ENCODE measurements around the gene NUP98.

Gene NUP98

DNA sequence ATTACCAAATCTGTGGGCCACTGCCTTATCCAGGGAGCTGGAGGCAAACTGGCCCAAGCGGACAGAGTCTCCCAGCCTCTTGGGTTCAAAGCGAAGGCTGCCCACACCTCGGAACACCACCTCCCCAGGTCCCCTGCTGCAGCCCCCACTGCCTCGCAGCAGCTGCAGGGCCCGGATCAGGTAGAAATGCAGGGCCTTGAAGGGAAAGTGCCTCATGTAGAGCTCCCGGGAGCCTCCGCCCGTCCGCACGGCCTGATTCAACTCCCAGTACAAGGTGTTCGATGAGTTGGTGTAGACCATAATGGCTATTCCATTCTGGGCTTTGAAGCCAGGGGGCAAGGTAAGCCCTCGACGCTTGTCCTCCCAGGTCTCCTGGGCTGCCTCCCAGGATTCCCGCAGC is 157.5 kb downstream of the NUP98 start:
- peaks cover 7% of the 10 kb centered on the region for H3K9me3 ChIP-seq (ENCODE audit: control insufficient read depth, low read length)
- WGBS, 2 experiments (ENCODE audit: insufficient coverage in 2 of 2) = 96 to 98% methylated on average over 10 to 12 of the region's 14 CpGs
- H3K4me3 ChIP-seq (ENCODE audit: extremely low read depth, insufficient read depth, low read length, poor library complexity, severe bottlenecking) = no peak overlapping the region

DNA sequence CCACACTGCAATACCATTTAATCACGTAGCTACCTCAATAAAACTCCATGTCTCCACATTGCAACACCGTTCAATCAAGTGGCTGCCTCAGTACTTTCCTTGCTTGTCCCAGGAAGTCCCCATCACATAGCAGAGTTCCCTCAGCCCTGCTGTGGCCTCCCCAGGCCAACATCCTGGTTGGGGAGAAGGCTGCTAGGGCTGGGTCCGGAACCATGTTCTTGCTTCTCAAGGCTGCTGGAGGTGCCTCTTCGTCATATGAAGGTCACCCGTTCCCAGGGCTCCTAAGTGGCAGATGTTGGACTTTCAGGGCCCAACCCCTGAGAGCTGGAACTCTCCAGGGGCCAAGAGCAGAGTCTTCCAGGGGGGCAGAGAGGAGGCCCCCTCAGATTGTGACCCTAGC is 158.8 kb downstream of the NUP98 start:
- no peaks in the 10 kb centered on the region for H3K4me1 ChIP-seq (ENCODE audit: control insufficient read depth, insufficient read depth, low read length, poor library complexity, severe bottlenecking)
- H3K4me3 ChIP-seq (ENCODE audit: extremely low read depth, insufficient read depth, low read length, poor library complexity, severe bottlenecking) = no peak overlapping the region
- H3K27ac ChIP-seq (ENCODE audit: low read depth, low read length, severe bottlenecking) = no peak overlapping the region
- H3K9me3 ChIP-seq (ENCODE audit: control insufficient read depth, low read length) = no peaks in the 10 kb centered on the region
- WGBS, 2 experiments (ENCODE audit: insufficient coverage in 2 of 2) = 83 to 94% methylated on average over 5 of the region's 5 CpGs
- no peaks in the 10 kb centered on the region for H3K36me3 ChIP-seq (ENCODE audit: control insufficient read depth, insufficient read depth, low read length)

More for the DNA sequence above, 157.5 kb downstream of the NUP98 start:
- Histone ChIP-seq H3K4me1 (ENCODE audit: control insufficient read depth, insufficient read depth, low read length, poor library complexity, severe bottlenecking) (no peaks in the 10 kb centered on the region), H3K27ac (ENCODE audit: low read depth, low read length, severe bottlenecking) (no peak overlapping the region), H3K36me3 (ENCODE audit: control insufficient read depth, insufficient read depth, low read length) (no peaks in the 10 kb centered on the region)

DNA sequence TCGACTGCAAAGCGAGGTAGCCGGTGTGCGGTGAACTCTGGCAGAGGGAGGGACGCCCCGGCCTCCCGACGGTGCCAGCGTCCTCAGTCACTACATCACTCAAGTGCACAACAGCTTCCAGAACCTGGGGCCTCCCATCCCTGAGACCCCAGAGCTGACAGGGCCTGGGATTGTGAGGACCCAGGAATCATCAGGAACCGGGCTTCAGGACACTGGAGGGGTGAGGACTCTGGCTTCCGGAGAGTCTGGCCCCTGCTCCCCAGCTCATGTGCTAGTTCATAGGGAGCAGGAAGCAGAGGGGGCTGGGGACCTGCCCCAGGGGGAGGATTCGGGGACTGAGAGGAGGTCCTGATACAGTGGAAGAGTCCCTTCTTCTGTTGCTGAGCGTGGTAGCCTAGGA is 160.2 kb downstream of the NUP98 start:
- Histone ChIP-seq H3K27ac (ENCODE audit: low read depth, low read length, severe bottlenecking) (no peak overlapping the region), H3K9me3 (ENCODE audit: control insufficient read depth, low read length) (no peaks in the 10 kb centered on the region), H3K36me3 (ENCODE audit: control insufficient read depth, insufficient read depth, low read length) (no peaks in the 10 kb centered on the region), H3K4me1 (ENCODE audit: control insufficient read depth, insufficient read depth, low read length, poor library complexity, severe bottlenecking) (no peaks in the 10 kb centered on the region), H3K4me3 (ENCODE audit: extremely low read depth, insufficient read depth, low read length, poor library complexity, severe bottlenecking) (no peak overlapping the region)
- 83 to 89% methylated on average over 10 to 12 of the region's 13 CpGs for WGBS, 2 experiments (ENCODE audit: insufficient coverage in 2 of 2)

DNA sequence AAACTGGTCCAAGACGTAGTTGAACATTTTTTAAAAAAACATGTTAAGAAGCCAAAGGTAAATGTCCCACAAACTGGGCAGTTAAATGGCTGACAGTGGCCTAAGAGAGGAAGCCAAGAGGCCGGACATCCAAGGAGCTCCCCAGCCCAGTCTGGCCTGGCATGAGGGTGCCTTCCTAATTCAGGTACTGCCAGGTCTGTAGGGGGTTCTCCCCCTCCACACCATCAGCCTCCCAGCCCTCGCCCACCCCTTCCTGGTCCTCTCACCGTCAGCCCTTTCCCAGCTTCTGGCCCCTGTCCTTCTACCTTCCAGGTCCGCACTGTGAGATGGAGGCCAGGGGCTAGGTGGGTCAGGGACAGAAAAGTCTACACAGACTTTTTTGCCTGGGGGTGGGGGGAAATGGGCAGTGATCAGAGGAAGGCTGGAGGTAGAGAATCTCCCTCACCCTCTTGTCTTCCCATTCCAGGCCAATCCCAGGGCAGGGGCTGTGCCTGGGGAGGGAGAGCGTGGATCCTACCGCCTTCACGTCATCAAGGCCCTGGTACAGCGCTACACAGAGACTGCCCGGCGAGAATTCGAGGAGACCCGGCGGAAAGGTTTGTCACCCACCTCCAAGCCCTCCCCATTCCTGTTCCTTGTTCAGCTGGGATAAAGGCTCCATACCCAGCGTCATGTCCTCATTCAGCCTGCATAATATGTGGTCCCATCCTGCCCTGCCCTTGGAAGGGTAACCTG is 161.5 kb downstream of the NUP98 start:
- Histone ChIP-seq H3K9me3 (ENCODE audit: control insufficient read depth, low read length) (no peaks in the 10 kb centered on the region), H3K4me3 (ENCODE audit: extremely low read depth, insufficient read depth, low read length, poor library complexity, severe bottlenecking) (no peak overlapping the region), H3K27ac (ENCODE audit: low read depth, low read length, severe bottlenecking) (no peak overlapping the region), H3K4me1 (ENCODE audit: control insufficient read depth, insufficient read depth, low read length, poor library complexity, severe bottlenecking) (no peaks in the 10 kb centered on the region), H3K36me3 (ENCODE audit: control insufficient read depth, insufficient read depth, low read length) (no peaks in the 10 kb centered on the region)
- 97 to 98% methylated on average over 11 to 14 of the region's 15 CpGs for WGBS, 2 experiments (ENCODE audit: insufficient coverage in 2 of 2)

DNA sequence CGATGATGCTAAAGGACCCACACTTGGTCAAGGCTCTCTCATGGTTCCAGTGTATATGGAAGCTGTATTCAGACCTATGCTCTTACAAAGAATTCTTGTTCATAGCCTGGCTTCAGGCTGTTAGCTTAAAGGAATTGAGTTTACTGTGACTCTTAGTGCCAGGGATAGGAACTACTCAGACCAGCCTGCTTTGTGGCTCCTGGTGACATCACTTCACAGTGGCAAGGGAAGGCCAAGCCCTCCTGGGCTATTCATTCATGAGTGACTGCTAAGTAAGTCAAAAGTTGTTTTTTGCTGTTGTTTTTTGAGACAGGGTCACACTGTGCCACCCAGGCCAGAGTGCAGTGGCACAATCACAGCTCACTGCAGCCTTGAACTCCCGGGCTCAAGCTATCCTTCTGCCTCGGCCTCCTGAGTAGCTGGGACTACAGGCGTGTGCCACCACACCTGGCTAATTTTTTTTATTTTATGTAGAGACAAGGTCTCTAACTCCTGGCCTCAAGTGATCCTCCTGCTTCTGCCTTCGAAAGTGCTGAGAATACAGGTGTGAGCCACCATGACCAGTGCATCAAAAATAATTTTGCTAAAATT is 165.2 kb downstream of the NUP98 start:
- no peak overlapping the region for H3K27ac ChIP-seq (ENCODE audit: low read depth, low read length, severe bottlenecking)
- H3K9me3 ChIP-seq (ENCODE audit: control insufficient read depth, low read length) = no peaks in the 10 kb centered on the region
- no peaks in the 10 kb centered on the region for H3K36me3 ChIP-seq (ENCODE audit: control insufficient read depth, insufficient read depth, low read length)
- WGBS, 2 experiments (ENCODE audit: insufficient coverage in 2 of 2) = 88 to 100% methylated on average over 4 of the region's 5 CpGs
- no peaks in the 10 kb centered on the region for H3K4me1 ChIP-seq (ENCODE audit: control insufficient read depth, insufficient read depth, low read length, poor library complexity, severe bottlenecking)
- no peak overlapping the region for H3K4me3 ChIP-seq (ENCODE audit: extremely low read depth, insufficient read depth, low read length, poor library complexity, severe bottlenecking)

DNA sequence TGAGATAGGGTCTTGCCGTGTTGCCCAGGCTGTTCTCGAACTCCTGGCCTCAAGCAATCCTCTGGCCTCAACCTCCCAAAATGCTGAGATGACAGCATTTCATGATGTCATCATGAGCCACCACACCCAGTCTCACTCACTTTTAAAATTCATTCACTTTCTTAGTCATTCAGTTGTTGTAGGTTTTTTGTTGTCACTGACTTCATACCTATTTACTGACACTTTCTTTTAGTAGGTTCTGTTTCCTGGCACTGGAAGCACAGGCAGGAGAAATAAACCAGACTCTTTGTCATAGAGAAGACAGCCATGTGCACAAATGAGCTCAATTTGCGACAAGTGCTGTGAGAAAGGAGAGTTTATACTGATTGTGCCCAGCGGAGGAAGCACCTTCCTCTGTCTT is 166.0 kb downstream of the NUP98 start:
- H3K4me1 ChIP-seq (ENCODE audit: control insufficient read depth, insufficient read depth, low read length, poor library complexity, severe bottlenecking) = no peaks in the 10 kb centered on the region
- WGBS, 2 experiments (ENCODE audit: insufficient coverage in 2 of 2) = 91 to 94% methylated on average over 3 to 4 of the region's 4 CpGs
- no peaks in the 10 kb centered on the region for H3K36me3 ChIP-seq (ENCODE audit: control insufficient read depth, insufficient read depth, low read length)
- H3K27ac ChIP-seq (ENCODE audit: low read depth, low read length, severe bottlenecking) = no peak overlapping the region
- H3K9me3 ChIP-seq (ENCODE audit: control insufficient read depth, low read length) = no peaks in the 10 kb centered on the region
- H3K4me3 ChIP-seq (ENCODE audit: extremely low read depth, insufficient read depth, low read length, poor library complexity, severe bottlenecking) = no peak overlapping the region

DNA sequence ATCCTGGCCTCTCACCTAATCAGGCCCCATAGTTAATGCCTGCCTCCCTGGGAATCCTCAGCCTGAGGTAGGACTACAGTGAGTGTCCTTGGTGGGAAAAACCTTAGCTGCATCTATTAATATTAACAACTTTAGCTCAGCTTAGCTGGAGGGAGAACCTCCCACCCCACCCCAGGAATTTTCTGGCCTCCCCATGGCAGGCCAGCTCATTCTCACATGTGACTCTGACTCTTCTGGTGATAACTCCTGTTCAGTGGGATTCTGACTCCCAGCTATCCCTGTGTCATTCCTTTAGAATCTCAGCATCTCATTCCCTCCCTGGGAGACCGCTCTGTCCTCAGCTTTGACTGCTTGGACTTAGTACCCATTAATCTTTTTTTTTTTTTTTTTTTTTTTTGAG is 170.1 kb downstream of the NUP98 start:
- Histone ChIP-seq H3K9me3 (ENCODE audit: control insufficient read depth, low read length) (no peaks in the 10 kb centered on the region), H3K4me3 (ENCODE audit: extremely low read depth, insufficient read depth, low read length, poor library complexity, severe bottlenecking) (no peak overlapping the region), H3K36me3 (ENCODE audit: control insufficient read depth, insufficient read depth, low read length) (no peaks in the 10 kb centered on the region), H3K27ac (ENCODE audit: low read depth, low read length, severe bottlenecking) (no peak overlapping the region), H3K4me1 (ENCODE audit: control insufficient read depth, insufficient read depth, low read length, poor library complexity, severe bottlenecking) (no peaks in the 10 kb centered on the region)
- WGBS, 2 experiments (ENCODE audit: insufficient coverage in 2 of 2) = 100% methylated on average over 1 of the region's 1 CpG

DNA sequence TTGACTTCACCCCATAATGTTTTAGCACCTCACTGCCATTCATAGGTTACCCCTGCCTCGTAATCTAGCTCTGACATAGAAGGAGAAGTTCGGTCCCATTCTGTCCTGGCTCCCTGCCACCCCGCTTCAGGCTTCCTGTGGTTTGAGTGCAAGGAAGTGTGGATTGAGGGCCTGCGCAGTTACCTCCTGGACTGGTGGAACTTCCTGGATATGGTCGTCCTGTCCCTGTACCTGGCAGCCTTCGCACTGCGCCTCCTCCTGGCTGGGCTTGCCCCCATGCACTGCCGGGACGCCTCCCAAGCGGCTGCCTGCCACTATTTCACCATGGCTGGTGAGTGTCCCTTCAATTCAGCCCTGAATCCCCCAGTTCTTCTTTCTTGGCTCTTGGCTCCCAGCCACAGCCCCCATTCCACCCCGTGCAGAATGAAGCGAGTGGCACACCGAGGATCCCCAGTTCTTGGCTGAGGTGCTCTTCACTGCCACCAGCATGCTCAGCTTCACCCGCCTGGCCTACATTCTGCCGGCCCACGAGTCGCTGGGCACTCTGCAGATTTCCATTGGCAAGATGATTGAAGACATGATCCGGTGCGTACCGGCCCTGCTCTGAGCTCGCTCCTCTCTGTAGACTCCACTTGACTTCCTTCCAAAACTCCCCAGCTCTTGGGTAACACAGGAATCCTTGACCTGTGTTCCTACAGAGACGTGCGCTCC is 170.9 kb downstream of the NUP98 start:
- no peaks in the 10 kb centered on the region for H3K36me3 ChIP-seq (ENCODE audit: control insufficient read depth, insufficient read depth, low read length)
- H3K4me1 ChIP-seq (ENCODE audit: control insufficient read depth, insufficient read depth, low read length, poor library complexity, severe bottlenecking) = no peaks in the 10 kb centered on the region
- no peak overlapping the region for H3K4me3 ChIP-seq (ENCODE audit: extremely low read depth, insufficient read depth, low read length, poor library complexity, severe bottlenecking)
- H3K9me3 ChIP-seq (ENCODE audit: control insufficient read depth, low read length) = no peaks in the 10 kb centered on the region
- no peak overlapping the region for H3K27ac ChIP-seq (ENCODE audit: low read depth, low read length, severe bottlenecking)
- 88 to 94% methylated on average over 20 of the region's 23 CpGs for WGBS, 2 experiments (ENCODE audit: insufficient coverage in 2 of 2)
